SK-N-SH (cell line): ENCODE data around the gene HSPH1. TPM values are rescaled to one million over a fixed set of nuclear protein-coding genes. Genes with fewer than 3 reads are reported as not detected.

ENCODE experiments used
- CTCF ChIA-PET: fragments of 300-600, 350-600 bp; formaldehyde crosslinking; extraction: SDS; loops from one replicate; lab custom pipeline; 2021; lab: Yijun Ruan, JAX
- POLR2A ChIA-PET: fragments of 350-600 bp; sonication (Branson Sonifier 250); formaldehyde crosslinking; extraction: SDS; loops from one replicate; lab custom pipeline; 2020; ENCODE audit warnings: antibody characterized with exemption, inconsistent platforms; lab: Yijun Ruan, JAX
- DNase-seq: peaks from one replicate; pipeline ENCODE4 v3.0.0; 2012
- H2AFZ ChIP-seq: fragments of 200-600 bp; sonication (generic); 2 replicates; pipeline ENCODE4 v1.8.1; 2016; ENCODE audit warnings: antibody characterized with exemption, mild to moderate bottlenecking, low read depth
- H3F3A ChIP-seq: fragments of 200-600 bp; sonication (generic); replicated peaks from 2 replicates; pipeline ENCODE3; 2016; ENCODE audit warnings: antibody characterized with exemption, mild to moderate bottlenecking; ENCODE audit not compliant: insufficient read depth
- H3K27ac ChIP-seq, 2 experiments: fragments of 200-500 bp in 1 of 2; fragments of 200-600 bp in 1 of 2; sonication (Bioruptor generic) in 1 of 2; sonication (generic), shearing (Covaris generic) in 1 of 2; 2 replicates each; pipeline versions ENCODE4 v1.5.1 to v1.6.1; 2014 to 2016; ENCODE audit warnings: low read depth in 2 of 2, inconsistent platforms in 1 of 2, low read length in 1 of 2, mild to moderate bottlenecking in 1 of 2, mixed read lengths in 1 of 2
- H3K27me3 ChIP-seq: fragments of 200-600 bp; sonication (generic), shearing (Covaris generic); 2 replicates; pipeline ENCODE4 v1.6.1; 2016; ENCODE audit warnings: mixed run types; ENCODE audit not compliant: insufficient read depth
- H3K36me3 ChIP-seq, 2 experiments: fragments of 200-500 bp in 1 of 2; fragments of 200-600 bp in 1 of 2; sonication (Bioruptor generic) in 1 of 2; sonication (generic) in 1 of 2; replicated peaks in 1 of 2; 2 replicates each; pipeline versions ENCODE3 to v1.5.1; 2014 to 2016; ENCODE audit warnings: low read length in 1 of 2, mild to moderate bottlenecking in 1 of 2; ENCODE audit not compliant: insufficient read depth in 2 of 2, control insufficient read depth in 1 of 2
- H3K4me1 ChIP-seq, 2 experiments: fragments of 200-500 bp in 1 of 2; fragments of 200-600 bp in 1 of 2; sonication (Bioruptor generic) in 1 of 2; sonication (generic), shearing (Covaris generic) in 1 of 2; 2 replicates each; pipeline versions ENCODE4 v1.5.1 to v1.6.1; 2014 to 2016; ENCODE audit warnings: low read depth in 1 of 2, low read length in 1 of 2, mixed run types in 1 of 2; ENCODE audit not compliant: insufficient read depth in 2 of 2, control insufficient read depth in 1 of 2
- H3K4me2 ChIP-seq: fragments of 200-600 bp; sonication (generic), shearing (Covaris generic); 2 replicates; pipeline ENCODE4 v1.6.1; 2017; ENCODE audit warnings: mixed run types
- H3K4me3 ChIP-seq, 2 experiments: fragments of 200-500 bp in 1 of 2; fragments of 200-600 bp in 1 of 2; sonication (Bioruptor generic) in 1 of 2; sonication (generic), shearing (Covaris generic) in 1 of 2; 2 replicates each; pipeline versions ENCODE4 v1.5.1 to v1.8.1; 2014 to 2016; ENCODE audit warnings: low read depth in 2 of 2, inconsistent platforms in 1 of 2, low read length in 1 of 2, mild to moderate bottlenecking in 1 of 2, mixed read lengths in 1 of 2, moderate library complexity in 1 of 2
- H3K79me2 ChIP-seq: fragments of 200-600 bp; sonication (generic); 2 replicates; pipeline ENCODE4 v1.8.1; 2017; ENCODE audit warnings: mild to moderate bottlenecking; ENCODE audit not compliant: insufficient read depth
- H3K9ac ChIP-seq: fragments of 200-600 bp; sonication (generic); 2 replicates; pipeline ENCODE4 v1.6.1; 2017; ENCODE audit warnings: mixed run types
- H3K9me2 ChIP-seq: fragments of 200-600 bp; sonication (generic); 2 replicates; pipeline ENCODE4 v1.6.1; 2017; ENCODE audit warnings: mixed run types
- H3K9me3 ChIP-seq: fragments of 200-600 bp; sonication (generic); 2 replicates; pipeline ENCODE4 v1.6.1; 2017; ENCODE audit warnings: mixed run types, mild to moderate bottlenecking, moderate library complexity
- H4K20me1 ChIP-seq: fragments of 200-600 bp; sonication (generic); 2 replicates; pipeline ENCODE4 v1.6.1; 2017; ENCODE audit warnings: mild to moderate bottlenecking, mixed run types; ENCODE audit not compliant: insufficient read depth
- CHD2 ChIP-seq: fragments of 150-350 bp; IDR thresholded peaks from 2 replicates; pipeline ENCODE4 v1.6.1; 2018; ENCODE audit warnings: low read length; ENCODE audit not compliant: partially characterized antibody
- EP300 ChIP-seq, 2 experiments: IDR thresholded peaks; 2 replicates each; pipeline versions ENCODE4 v1.4.0 to v1.6.1; 2012; ENCODE audit warnings: borderline replicate concordance in 1 of 2, low read depth in 1 of 2, low read length in 1 of 2
- EZH2phosphoT487 ChIP-seq: fragments of 200-600 bp; sonication (generic); IDR thresholded peaks from 2 replicates; pipeline ENCODE4 v1.6.1; 2017; ENCODE audit warnings: low read depth, mixed run types, mild to moderate bottlenecking, antibody characterized with exemption, moderate library complexity, borderline replicate concordance
- FOSL2 ChIP-seq: IDR thresholded peaks from 2 replicates; pipeline ENCODE4 v1.4.0; 2012; ENCODE audit warnings: low read depth, mild to moderate bottlenecking, moderate library complexity, borderline replicate concordance
- FOXJ3 ChIP-seq: sonication (generic); formaldehyde crosslinking; IDR thresholded peaks from 2 replicates; pipeline ENCODE4 v1.5.1; 2020; ENCODE audit warnings: mild to moderate bottlenecking, missing genetic modification reagents
- FOXM1 ChIP-seq: IDR thresholded peaks from 2 replicates; pipeline ENCODE4 v1.4.0; 2012; ENCODE audit warnings: low read depth, mild to moderate bottlenecking
- GABPA ChIP-seq: IDR thresholded peaks from 2 replicates; pipeline ENCODE4 v1.4.0; 2012; ENCODE audit warnings: low read depth, mild to moderate bottlenecking
- IRF3 ChIP-seq: fragments of 150-350 bp; IDR thresholded peaks from 2 replicates; pipeline ENCODE4 v1.6.1; 2016; ENCODE audit warnings: mild to moderate bottlenecking, low read depth, low read length
- MAX ChIP-seq: IDR thresholded peaks from 2 replicates; pipeline ENCODE4 v1.4.0; 2012; ENCODE audit warnings: low read depth
- NRF1 ChIP-seq: IDR thresholded peaks from 2 replicates; pipeline ENCODE4 v1.6.1; 2012; ENCODE audit warnings: low read depth, mild to moderate bottlenecking, low read length
- POLR2AphosphoS5 ChIP-seq: IDR thresholded peaks from 2 replicates; pipeline ENCODE4 v1.6.1; 2012; ENCODE audit warnings: low read depth, low read length
- REST ChIP-seq: IDR thresholded peaks from 2 replicates; pipeline ENCODE4 v1.6.1; 2012; ENCODE audit warnings: mild to moderate bottlenecking, low read depth, low read length, moderate library complexity
- RFX5 ChIP-seq: IDR thresholded peaks from 2 replicates; pipeline ENCODE4 v1.6.1; 2012; ENCODE audit warnings: mild to moderate bottlenecking, improper control_type of control experiment, low read length
- SIN3A ChIP-seq: IDR thresholded peaks from 2 replicates; pipeline ENCODE4 v1.6.1; 2012; ENCODE audit warnings: low read depth, mild to moderate bottlenecking, low read length, moderate library complexity, borderline replicate concordance
- TAF1 ChIP-seq: IDR thresholded peaks from 2 replicates; pipeline ENCODE4 v1.6.1; 2012; ENCODE audit warnings: low read depth, mild to moderate bottlenecking, low read length, moderate library complexity, borderline replicate concordance
- TCF12 ChIP-seq: IDR thresholded peaks from 2 replicates; pipeline ENCODE4 v1.4.0; 2012
- TEAD4 ChIP-seq: IDR thresholded peaks from 2 replicates; pipeline ENCODE4 v1.4.0; 2012; ENCODE audit warnings: mild to moderate bottlenecking, borderline replicate concordance; ENCODE audit not compliant: insufficient read depth
- USF1 ChIP-seq: IDR thresholded peaks from 2 replicates; pipeline ENCODE4 v1.4.0; 2012; ENCODE audit warnings: low read depth, borderline replicate concordance
- ZBTB33 ChIP-seq: IDR thresholded peaks from 2 replicates; pipeline ENCODE4 v1.4.0; 2012; ENCODE audit warnings: low read depth, borderline replicate concordance
- WGBS: methylation state at CpG from one replicate; pipeline ENCODE4 v1.1.6; 2017; ENCODE audit warnings: low lambda C conversion rate; 5-methylcytosine and 5-hydroxymethylcytosine counted together
- polyA plus RNA-seq, 3 experiments: library from polyadenylated mRNA; depleted of rRNA; stranded (reverse); fragments of >200 nt; gene quantifications; 2 replicates each; pipeline ENCODE4 v1.2.3, GENCODE V29; 2012

Gene HSPH1
- polyA plus RNA-seq, 1 of the 3 experiments (the other 2 are of a cell fraction), result 32.8 TPM

- 96% methylated on average over 4 of the region's 4 CpGs for WGBS
- no peak for TF ChIP-seq EP300 (IDR thresholded peaks at IDR 0.05; ENCODE audit: borderline replicate concordance in 1 of 2, low read depth in 1 of 2, low read length in 1 of 2)
- no peak for TF ChIP-seq GABPA
- no peak for TF ChIP-seq TEAD4
- TF ChIP-seq FOXM1, result no peak
- TF ChIP-seq CHD2, result no peak
- no peak for TF ChIP-seq POLR2AphosphoS5
- TF ChIP-seq TAF1, result no peak
- TF ChIP-seq ZBTB33, result no peak
- no peak for TF ChIP-seq USF1
- TF ChIP-seq IRF3, result no peak
- TF ChIP-seq REST, result no peak
- no peak for TF ChIP-seq FOSL2
- TF ChIP-seq NRF1, result no peak
- no peak for TF ChIP-seq RFX5
- no peak for TF ChIP-seq FOXJ3 (CRISPR knock-in tag)
- TF ChIP-seq MAX, result no peak
- no peak for TF ChIP-seq TCF12
- TF ChIP-seq EZH2phosphoT487, result no peak
- TF ChIP-seq SIN3A, result no peak
- Histone ChIP-seq H3K36me3 (peaks cover 96 to 100% of the 10 kb centered on the region in 2 experiments), H3F3A (no peaks in the 10 kb centered on the region), H3K27me3 (no peaks in the 10 kb centered on the region), H3K9ac (no peak overlapping the region), H3K79me2 (peaks cover 18% of the 10 kb centered on the region; the same call in 1 of the 2 replicates), H3K4me2 (no peak overlapping the region), H3K4me1 (peaks cover 4 to 9% of the 10 kb centered on the region in 2 experiments; a peak in 2 of 4 replicates), H2AFZ (no peak overlapping the region), H4K20me1 (no peaks in the 10 kb centered on the region), H3K4me3 (no peak overlapping the region), H3K9me2 (no peaks in the 10 kb centered on the region), H3K27ac (peak overlapping the region in 1 of 2 experiments; percentile 55; a peak in 1 of 4 replicates), H3K9me3 (no peaks in the 10 kb centered on the region)
- ChIA-PET CTCF (interaction anchor here (0.8 to 3.3 kb wide), 3 partner anchors 10 to 49 kb away, joined by 3 to 8 read pairs (median 4); partner anchors contain the start of gene B3GLCT), POLR2A (no interaction called here)
- no peak for DNase-seq
Measured at GRCh38 chr13:31150315-31150985, 11.3 kb downstream of the HSPH1 start.
